Measurements from ENCODE around the gene ADCK1.

ADCK1 gene

DNA sequence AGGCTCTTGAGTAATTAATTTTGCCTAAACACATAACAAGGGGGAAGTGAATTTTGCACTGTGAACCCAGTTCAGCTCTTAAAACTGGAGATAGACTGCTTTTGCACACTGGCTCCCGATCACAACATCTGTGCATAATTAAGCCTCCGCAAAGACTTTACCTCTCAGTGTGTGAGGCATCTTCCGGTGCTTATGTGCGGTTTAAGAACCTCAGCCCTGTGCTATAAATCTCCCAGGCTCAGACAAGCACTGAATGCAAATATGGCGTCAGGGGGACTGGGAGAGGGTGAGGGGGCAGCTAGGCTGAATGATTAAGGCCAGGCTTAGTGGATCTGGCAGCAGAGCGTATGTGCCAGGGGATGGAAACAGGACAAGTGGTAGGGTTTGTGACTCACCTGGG, 103.3 kb downstream of the ADCK1 start:
- Histone ChIP-seq H3K9me3 (ENCODE audit: severe bottlenecking) (no peaks in the 10 kb centered on the region), H3K4me3 (ENCODE audit: severe bottlenecking) (no peak overlapping the region), H3K4me1 (ENCODE audit: insufficient read depth, poor library complexity, severe bottlenecking) (no peaks in the 10 kb centered on the region), H3K36me3 (ENCODE audit: low read depth) (no peaks in the 10 kb centered on the region), H3K27ac (ENCODE audit: poor library complexity, severe bottlenecking) (no peak overlapping the region), H3K27me3 (ENCODE audit: insufficient read depth, poor library complexity, severe bottlenecking) (no peaks in the 10 kb centered on the region)
- ATAC-seq (ENCODE audit: low read depth) (no peak), DNase-seq (ENCODE audit: low spot score) (no peak)
- TF ChIP-seq, protein P1, sequence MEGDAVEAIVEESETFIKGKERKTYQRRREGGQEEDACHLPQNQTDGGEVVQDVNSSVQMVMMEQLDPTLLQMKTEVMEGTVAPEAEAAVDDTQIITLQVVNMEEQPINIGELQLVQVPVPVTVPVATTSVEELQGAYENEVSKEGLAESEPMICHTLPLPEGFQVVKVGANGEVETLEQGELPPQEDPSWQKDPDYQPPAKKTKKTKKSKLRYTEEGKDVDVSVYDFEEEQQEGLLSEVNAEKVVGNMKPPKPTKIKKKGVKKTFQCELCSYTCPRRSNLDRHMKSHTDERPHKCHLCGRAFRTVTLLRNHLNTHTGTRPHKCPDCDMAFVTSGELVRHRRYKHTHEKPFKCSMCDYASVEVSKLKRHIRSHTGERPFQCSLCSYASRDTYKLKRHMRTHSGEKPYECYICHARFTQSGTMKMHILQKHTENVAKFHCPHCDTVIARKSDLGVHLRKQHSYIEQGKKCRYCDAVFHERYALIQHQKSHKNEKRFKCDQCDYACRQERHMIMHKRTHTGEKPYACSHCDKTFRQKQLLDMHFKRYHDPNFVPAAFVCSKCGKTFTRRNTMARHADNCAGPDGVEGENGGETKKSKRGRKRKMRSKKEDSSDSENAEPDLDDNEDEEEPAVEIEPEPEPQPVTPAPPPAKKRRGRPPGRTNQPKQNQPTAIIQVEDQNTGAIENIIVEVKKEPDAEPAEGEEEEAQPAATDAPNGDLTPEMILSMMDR (IDR thresholded peaks at IDR 0.05; ENCODE audit: poor library complexity, severe bottlenecking), result no peak

DNA sequence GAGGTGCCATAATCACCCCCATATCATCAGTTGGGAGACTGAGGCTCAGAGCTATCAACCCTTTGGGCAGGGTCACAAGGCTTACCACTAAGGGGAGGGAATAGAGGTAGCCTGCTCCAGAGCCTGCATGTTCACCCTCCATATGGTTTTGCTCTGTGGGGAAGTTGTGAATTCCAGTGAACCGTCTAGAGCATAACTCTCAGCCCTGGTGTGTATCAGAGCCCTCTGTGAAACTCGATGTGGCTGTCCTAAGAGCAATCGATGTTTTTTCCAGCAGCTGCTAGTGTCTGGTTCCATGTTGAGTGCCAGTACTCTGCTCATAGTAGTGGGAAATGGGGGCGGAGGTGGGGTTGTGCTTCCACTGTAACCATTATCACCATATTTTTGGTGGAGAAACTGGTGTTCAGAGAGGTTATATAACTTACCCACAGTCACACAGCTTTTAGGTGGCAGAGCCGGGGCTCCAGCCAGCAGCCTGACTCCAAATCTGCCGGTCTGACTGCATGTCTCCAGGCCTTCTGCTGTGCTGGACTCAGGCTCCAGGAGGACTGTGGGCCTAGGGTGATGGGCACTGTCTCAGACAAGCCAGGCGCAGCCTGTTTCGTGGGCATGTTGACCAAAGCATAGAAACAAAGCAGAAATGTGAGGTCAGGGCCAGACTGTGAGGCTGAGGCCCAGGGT, 104.2 kb downstream of the ADCK1 start:
- TF ChIP-seq, protein P1 (IDR thresholded peaks at IDR 0.05; ENCODE audit: poor library complexity, severe bottlenecking), result no peak
- H3K27ac ChIP-seq (ENCODE audit: poor library complexity, severe bottlenecking), result no peak overlapping the region
- H3K27me3 ChIP-seq (ENCODE audit: insufficient read depth, poor library complexity, severe bottlenecking), result no peaks in the 10 kb centered on the region
- H3K9me3 ChIP-seq (ENCODE audit: severe bottlenecking), result no peaks in the 10 kb centered on the region
- H3K36me3 ChIP-seq (ENCODE audit: low read depth), result no peaks in the 10 kb centered on the region
- peak; percentile 27; the same call in 2 of the 3 replicates for ATAC-seq (ENCODE audit: low read depth)
- DNase-seq (ENCODE audit: low spot score), result no peak
- no peaks in the 10 kb centered on the region for H3K4me1 ChIP-seq (ENCODE audit: insufficient read depth, poor library complexity, severe bottlenecking)
- H3K4me3 ChIP-seq (ENCODE audit: severe bottlenecking), result no peak overlapping the region

DNA sequence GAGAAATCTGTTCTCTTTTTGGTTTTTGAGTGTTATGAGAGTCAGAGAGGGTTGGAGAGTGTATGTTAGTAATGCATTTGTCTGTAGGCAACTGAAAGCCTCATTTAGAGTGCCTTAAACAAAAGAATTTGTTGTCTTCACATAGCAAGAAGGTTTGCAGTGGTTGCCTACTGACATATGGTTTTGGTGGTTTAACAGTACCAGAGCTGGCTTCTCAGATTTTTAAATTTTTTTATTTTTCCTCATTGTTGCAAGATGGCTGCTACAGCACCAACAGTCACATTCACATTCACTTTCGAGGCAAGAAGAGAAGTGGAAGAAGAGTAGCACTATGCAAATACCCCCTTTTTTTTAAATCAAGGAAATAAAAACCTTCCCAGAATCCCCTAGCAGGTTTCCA, 106.5 kb downstream of the ADCK1 start:
- H3K27me3 ChIP-seq (ENCODE audit: insufficient read depth, poor library complexity, severe bottlenecking), result no peaks in the 10 kb centered on the region
- no peak for ATAC-seq (ENCODE audit: low read depth)
- DNase-seq (ENCODE audit: low spot score), result no peak
- H3K4me1 ChIP-seq (ENCODE audit: insufficient read depth, poor library complexity, severe bottlenecking), result no peaks in the 10 kb centered on the region
- H3K27ac ChIP-seq (ENCODE audit: poor library complexity, severe bottlenecking), result no peak overlapping the region
- TF ChIP-seq, protein P1 (IDR thresholded peaks at IDR 0.05; ENCODE audit: poor library complexity, severe bottlenecking), result no peak
- H3K36me3 ChIP-seq (ENCODE audit: low read depth), result no peaks in the 10 kb centered on the region
- H3K9me3 ChIP-seq (ENCODE audit: severe bottlenecking), result no peaks in the 10 kb centered on the region
- no peak overlapping the region for H3K4me3 ChIP-seq (ENCODE audit: severe bottlenecking)

DNA sequence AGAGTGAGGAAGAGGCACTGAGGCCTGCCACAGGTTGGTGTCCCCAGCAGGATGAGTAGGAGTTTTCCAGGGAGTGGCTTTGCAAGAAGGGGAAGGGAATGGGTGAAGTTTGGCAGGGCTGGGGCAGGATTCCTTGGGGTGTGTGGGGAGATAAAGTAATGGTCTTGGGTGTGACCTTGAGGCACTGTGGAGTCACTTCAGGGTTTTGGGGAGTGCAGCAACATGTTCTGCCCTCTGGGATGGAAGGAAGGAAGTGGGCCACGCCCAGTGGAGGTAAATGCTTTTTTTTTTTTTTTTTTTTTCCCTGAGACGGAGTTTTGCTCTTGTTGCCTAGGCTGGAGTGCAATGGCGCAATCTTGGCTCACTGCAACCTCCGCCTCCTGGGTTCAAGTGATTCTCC, 108.9 kb downstream of the ADCK1 start:
- H3K4me1 ChIP-seq (ENCODE audit: insufficient read depth, poor library complexity, severe bottlenecking), result no peaks in the 10 kb centered on the region
- DNase-seq (ENCODE audit: low spot score), result no peak
- H3K27ac ChIP-seq (ENCODE audit: poor library complexity, severe bottlenecking), result no peak overlapping the region
- TF ChIP-seq, protein P1 (IDR thresholded peaks at IDR 0.05; ENCODE audit: poor library complexity, severe bottlenecking), result no peak
- no peak overlapping the region for H3K4me3 ChIP-seq (ENCODE audit: severe bottlenecking)
- no peaks in the 10 kb centered on the region for H3K36me3 ChIP-seq (ENCODE audit: low read depth)
- ATAC-seq (ENCODE audit: low read depth), result no peak
- no peaks in the 10 kb centered on the region for H3K27me3 ChIP-seq (ENCODE audit: insufficient read depth, poor library complexity, severe bottlenecking)
- no peaks in the 10 kb centered on the region for H3K9me3 ChIP-seq (ENCODE audit: severe bottlenecking)

DNA sequence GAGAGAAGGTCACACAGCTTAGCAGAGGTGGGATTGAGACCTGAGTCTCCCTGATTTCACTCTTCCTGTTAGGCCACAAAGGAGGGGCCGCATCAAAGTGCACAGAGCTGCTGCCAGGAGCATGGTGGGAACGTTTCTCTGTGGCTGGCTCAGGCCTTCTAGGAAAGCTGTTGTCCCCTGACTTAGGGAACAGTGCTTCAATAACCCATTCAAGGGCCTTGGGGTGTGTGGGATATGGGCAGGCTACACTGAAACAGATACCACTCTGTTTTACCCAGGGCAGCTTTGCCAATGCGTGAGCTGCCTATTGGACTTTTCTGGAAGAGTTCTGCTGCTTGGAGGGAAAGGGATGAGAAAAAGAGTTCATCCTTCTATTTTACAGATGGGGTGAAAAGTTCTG, 110.0 kb downstream of the ADCK1 start:
- TF ChIP-seq, protein P1 (IDR thresholded peaks at IDR 0.05; ENCODE audit: poor library complexity, severe bottlenecking), result no peak
- Histone ChIP-seq H3K9me3 (ENCODE audit: severe bottlenecking) (no peaks in the 10 kb centered on the region), H3K4me3 (ENCODE audit: severe bottlenecking) (no peak overlapping the region), H3K4me1 (ENCODE audit: insufficient read depth, poor library complexity, severe bottlenecking) (no peaks in the 10 kb centered on the region), H3K27me3 (ENCODE audit: insufficient read depth, poor library complexity, severe bottlenecking) (no peaks in the 10 kb centered on the region), H3K27ac (ENCODE audit: poor library complexity, severe bottlenecking) (no peak overlapping the region), H3K36me3 (ENCODE audit: low read depth) (no peaks in the 10 kb centered on the region)
- DNase-seq (ENCODE audit: low spot score) (no peak), ATAC-seq (ENCODE audit: low read depth) (no peak)
